Esophagus mucosa (tissue), 1 donor: ENCODE data around the gene RHAG. TPM values are rescaled to one million over a fixed set of nuclear protein-coding genes. Genes with fewer than 3 reads are reported as not detected.
"Not testable (repeated sequence)": the region's sequence is repeated elsewhere in the genome, so short reads cannot be mapped to it uniquely, and the experiment has no call there.

Experiments
- ATAC-seq: fragments of 200-7000 bp; cut with Tn5 transposase; one replicate; pipeline ENCODE4 v1.9.1; 2020
- total RNA-seq: library from RNA; stranded (reverse); gene quantifications from one replicate; pipeline ENCODE4 v1.2.4, GENCODE V29; 2023
- donor health status: DM: yes; HTN: yes; CAD: no.

The RHAG gene
- total RNA-seq = not detected

DNA sequence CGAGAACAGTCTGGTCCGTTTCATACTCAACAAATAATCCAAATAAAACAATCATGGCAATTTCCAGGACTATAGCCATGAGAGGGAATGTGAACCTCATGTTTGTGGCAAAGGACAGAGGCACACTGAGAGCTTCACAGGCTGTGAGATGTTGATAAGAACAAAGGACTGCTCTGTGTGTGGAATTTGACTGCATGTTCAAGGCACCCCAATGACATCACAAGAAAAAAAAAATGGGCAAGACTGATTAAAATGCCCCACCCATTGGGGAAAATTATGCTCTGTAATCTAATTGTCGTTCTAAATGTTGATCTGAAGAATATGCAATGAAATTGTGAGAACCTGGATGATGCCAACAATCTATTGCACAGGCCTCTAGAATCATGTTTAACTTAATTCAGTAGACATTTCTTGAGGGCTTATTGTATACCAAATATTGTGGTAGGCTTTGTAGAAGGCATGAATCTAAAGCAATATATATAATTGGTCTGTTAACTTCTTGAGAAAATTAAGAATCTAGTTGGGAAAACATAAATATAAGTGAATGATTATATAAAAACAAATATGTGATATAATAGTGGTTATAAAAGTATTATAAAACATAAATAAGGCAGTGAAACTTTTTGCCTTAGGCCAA lies at the start of gene RHAG:
Gene RHAG, minus strand, starts transcription at position 127 of the 637 bp plus-strand sequence. Its CDS starts 27 bp downstream, at position 100.
- ATAC-seq = no peak

DNA sequence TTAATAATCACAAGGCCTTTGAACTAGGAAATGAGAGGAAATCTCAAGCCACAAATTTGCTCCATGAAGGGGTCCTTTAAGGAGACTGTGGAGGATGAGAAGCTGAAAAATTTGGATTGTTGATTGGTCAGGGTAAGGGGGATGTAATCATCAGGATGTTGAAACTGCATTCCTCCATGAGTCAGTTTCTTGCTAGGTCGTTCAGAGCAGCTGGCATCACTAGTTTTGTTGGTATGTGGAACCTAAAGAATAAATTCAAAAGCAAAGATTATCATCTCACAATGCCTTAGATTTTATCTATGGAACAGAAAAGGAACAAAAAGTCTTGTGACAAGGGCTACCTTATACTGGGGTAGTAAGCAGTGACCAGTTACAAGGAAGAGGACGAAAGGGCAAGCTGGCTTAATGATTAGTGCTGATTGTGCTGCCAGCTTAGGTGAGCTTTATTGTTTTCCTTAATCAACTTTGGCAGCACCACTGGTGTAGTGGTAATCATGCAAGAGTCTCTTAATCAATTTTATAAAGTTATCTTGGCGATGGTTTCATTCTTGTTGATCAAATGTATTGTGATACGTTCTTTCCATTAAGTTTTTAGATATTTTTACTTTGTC lies 40.1 kb upstream of the RHAG start:
- no peak for ATAC-seq

- ATAC-seq = no peak
Observed at GRCh38 chr6:49675816-49676215, 39.2 kb upstream of the RHAG start.

- ATAC-seq = no peak
Observed at GRCh38 chr6:49668083-49668511, 31.5 kb upstream of the RHAG start.

GRCh38 chr6:49666930-49667757 lies 30.5 kb upstream of the RHAG start:
- ATAC-seq = no peak

DNA sequence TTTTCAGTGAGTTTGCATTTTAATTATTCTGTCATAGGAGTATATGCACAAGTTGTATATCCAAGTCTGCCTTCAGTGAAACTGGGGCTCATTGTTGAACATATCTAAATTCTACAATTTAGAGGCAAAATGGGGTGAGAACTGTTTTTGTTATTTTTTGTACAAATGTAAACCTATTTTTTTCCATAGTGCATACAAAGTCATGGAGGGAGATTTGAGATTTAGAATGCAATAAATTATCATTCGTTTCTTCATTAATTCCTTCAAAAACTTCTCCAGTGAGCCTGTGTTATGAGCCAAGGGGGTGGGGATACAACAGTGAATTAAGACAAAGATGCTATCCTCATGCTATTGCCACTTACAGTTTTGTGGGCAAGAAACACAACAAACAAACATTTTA lies 29.8 kb upstream of the RHAG start:
- no peak for ATAC-seq

DNA sequence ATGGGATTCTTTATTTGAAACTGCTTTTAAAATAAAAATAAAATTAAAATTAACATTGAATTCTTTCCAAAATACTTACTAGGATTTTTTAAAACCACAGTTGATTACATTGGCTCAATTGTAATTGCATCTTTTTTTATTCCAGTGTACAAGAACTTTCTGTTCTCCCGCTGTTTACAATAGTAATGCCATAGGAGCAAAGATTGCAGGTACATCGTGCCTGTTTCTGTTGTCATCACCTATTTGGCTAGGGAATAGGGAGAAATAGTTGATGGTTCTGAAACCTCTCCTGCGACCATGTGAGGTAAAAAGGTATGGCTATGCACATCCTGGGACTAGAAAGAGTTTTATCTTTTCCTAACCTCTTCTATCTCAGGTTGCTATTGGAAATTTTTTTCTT lies 28.2 kb upstream of the RHAG start:
- ATAC-seq = no peak

GRCh38 chr6:49664054-49664453 lies 27.4 kb upstream of the RHAG start:
- ATAC-seq = not testable (repeated sequence)

- no peak for ATAC-seq
Observed at GRCh38 chr6:49662892-49663261, 26.2 kb upstream of the RHAG start.

GRCh38 chr6:49662231-49662891 lies 25.7 kb upstream of the RHAG start:
- no peak for ATAC-seq

DNA sequence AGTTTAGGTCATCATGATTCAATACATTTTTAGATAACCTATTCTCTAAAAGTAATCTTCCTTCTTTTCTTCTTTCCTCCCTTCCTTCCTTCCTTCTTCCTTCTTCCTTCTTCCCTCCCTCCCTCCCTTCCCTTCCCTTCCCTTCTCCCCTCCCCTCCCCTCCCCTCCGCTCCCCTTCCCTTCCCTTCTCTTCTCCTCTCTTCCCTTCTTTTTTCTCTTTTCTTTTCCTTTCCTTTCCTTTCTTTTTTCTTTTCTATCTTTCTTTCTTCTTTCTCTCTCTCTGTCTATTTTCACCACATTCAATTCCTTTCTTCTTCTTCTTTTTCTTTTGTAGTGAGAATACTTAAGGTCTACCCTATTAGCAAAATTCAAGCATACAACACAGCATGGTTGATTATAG lies 17.3 kb upstream of the RHAG start:
- no peak for ATAC-seq

- ATAC-seq = no peak
Observed at GRCh38 chr6:49653438-49653837, 16.8 kb upstream of the RHAG start.

- no peak for ATAC-seq
Observed at GRCh38 chr6:49651239-49651638, 14.6 kb upstream of the RHAG start.

- no peak for ATAC-seq
Observed at GRCh38 chr6:49649988-49650387, 13.3 kb upstream of the RHAG start.

DNA sequence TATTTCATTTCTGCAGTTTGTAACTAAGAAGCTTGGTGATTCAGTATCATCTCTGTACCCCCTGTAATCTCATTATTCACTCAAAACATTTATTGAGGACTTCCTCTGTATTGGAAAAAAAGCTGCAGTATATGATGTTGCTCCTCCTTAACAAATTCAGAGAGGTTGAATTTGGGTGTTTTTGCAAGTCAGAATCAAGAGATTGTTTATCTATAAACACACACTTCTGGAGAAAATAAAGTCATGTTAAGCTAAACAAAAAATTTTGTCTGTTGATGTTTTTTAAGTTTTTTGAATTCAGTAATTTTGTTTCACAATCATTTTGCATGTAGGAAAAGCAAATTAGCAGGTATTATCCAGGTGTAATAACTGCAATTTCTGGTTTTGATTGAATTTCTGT lies 11.4 kb upstream of the RHAG start:
- no peak for ATAC-seq

- ATAC-seq = no peak
Observed at GRCh38 chr6:49647476-49647875, 10.8 kb upstream of the RHAG start.

- no peak for ATAC-seq
Observed at GRCh38 chr6:49646942-49647341, 10.3 kb upstream of the RHAG start.

DNA sequence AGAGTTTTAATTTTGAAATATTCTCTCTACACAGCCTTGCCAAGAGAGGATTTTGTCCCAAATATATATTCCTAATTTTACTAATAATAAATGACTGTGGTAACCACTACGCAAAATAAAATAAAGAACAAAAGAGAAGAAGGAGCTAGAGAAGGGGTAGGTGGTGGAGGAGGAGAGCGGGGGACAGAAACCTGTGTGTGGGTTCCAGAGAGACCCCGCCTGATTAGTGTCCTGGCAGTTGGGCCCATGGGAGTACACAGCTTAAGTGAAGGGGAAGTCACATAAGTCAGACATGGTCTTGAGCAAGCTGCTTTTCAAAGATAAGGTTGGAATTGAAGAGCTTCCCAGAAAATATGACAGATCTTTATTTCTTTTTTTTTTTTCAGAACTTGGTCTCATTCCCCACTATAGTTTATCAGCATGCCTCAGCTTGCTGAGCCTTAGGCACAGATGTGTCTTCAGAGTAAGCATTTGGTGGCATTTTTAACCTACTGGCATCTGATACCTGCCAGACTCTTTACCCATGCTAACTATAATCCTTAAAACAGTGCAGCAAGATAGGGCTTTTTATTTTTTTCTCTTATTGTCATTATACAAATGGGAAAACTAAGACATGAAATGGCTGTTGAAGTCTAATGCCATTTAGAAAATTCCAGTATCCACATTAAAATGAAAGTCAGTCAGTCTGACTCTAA lies 9.6 kb upstream of the RHAG start:
- no peak for ATAC-seq

DNA sequence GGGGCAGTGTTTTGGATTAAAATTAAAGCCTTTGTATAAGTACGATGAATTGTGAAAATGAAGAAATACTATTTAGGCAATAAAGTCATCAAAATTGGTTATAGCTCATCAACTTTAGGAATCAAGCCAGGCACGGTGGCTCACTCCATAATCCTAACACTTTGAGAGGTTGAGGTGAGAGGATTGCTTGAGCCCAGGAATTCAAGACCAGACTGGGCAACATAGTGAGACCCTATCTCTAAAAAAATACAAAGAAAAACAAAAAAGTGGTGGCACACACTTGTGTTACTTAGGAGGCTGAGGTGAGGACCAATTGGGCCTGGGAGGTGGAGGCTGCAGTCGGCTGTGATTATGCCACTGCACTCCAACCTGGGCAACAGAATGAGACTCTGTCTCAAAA lies 8.5 kb upstream of the RHAG start:
- no peak for ATAC-seq

- ATAC-seq = no peak
Observed at GRCh38 chr6:49639177-49639817, 2.7 kb upstream of the RHAG start.

DNA sequence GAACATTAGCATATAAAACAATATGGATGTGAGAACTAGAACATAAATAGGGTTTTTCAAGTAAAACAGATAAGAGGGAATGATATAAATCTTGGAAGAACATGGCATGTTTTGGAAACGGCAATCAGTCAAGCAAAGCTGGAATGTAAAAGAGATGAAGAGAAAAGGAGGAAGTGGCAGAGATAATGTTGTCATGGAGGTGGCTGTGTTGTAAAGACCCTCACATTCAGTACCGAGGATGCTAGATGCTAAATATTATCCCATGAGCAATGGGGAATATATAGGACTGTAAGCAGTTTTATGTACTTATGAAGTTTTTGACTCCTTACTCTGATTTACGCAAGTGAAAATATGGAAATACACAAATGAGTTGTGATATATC lies 702 bp upstream of the RHAG start:
- no peak for ATAC-seq
